A549 (cell line): ENCODE measurements around the gene ZNHIT6. TPM values are rescaled to one million over a fixed set of nuclear protein-coding genes. Genes with fewer than 3 reads are reported as not detected.

ENCODE experiments used
- ATAC-seq, 2 experiments: fragments of 200-7000 bp in 1 of 2; fragments of >200 bp in 1 of 2; cut with Nextera tagmentation in 1 of 2; cut with Tn5 transposase in 1 of 2; 3 replicates each; pipeline versions ENCODE4 v1.8.0 to v1.9.1; 2018 to 2020; ENCODE audit warnings: mild to moderate bottlenecking in 1 of 2, moderate library complexity in 1 of 2
- CTCF ChIA-PET: fragments of 300-600 bp; sonication (Branson Sonifier 250); formaldehyde crosslinking; extraction: SDS; loops from one replicate; lab custom pipeline; 2021; ENCODE audit warnings: antibody characterized with exemption, inconsistent platforms; lab: Yijun Ruan, JAX
- POLR2A ChIA-PET: fragments of 350-600 bp; formaldehyde crosslinking; extraction: SDS; loops from one replicate; lab custom pipeline; 2021; ENCODE audit warnings: antibody characterized with exemption, inconsistent platforms; lab: Yijun Ruan, JAX
- DNase-seq, 2 experiments: peaks; one replicate each; pipeline versions ENCODE4 v3.0.0 to v3.0.0-alpha.2; 2011 to 2016; ENCODE audit warnings: low read depth in 1 of 2, low spot score in 1 of 2
- FAIRE-seq: peaks from 2 replicates; lab custom pipeline; 2011; peaks lifted over from hg19 to GRCh38; lab: Jason Lieb, UNC
- H3K27ac ChIP-seq, 2 experiments: fragments of >200 bp; sonication (Bioruptor Twin); formaldehyde crosslinking; 3 replicates each; pipeline ENCODE4 v1.5.1; 2016 to 2017
- H3K4me1 ChIP-seq: fragments of >200 bp; sonication (Bioruptor Twin); formaldehyde crosslinking; 3 replicates; pipeline ENCODE4 v1.6.1; 2016
- H3K4me2 ChIP-seq: fragments of >200 bp; sonication (Bioruptor Twin); formaldehyde crosslinking; 3 replicates; pipeline ENCODE4 v1.6.1; 2016
- H3K4me3 ChIP-seq: fragments of >200 bp; sonication (Bioruptor Twin); formaldehyde crosslinking; 3 replicates; pipeline ENCODE4 v1.5.1; 2016
- H3K9me3 ChIP-seq: fragments of >200 bp; sonication (Bioruptor Twin); formaldehyde crosslinking; 3 replicates; pipeline ENCODE4 v1.6.1; 2016
- BCL3 ChIP-seq: fragments of >200 bp; sonication (Bioruptor Twin); formaldehyde crosslinking; IDR thresholded peaks from 3 replicates; pipeline ENCODE4 v1.6.1; 2016
- CTCF ChIP-seq: fragments of >200 bp; sonication (Bioruptor Twin); formaldehyde crosslinking; IDR thresholded peaks from 3 replicates; pipeline ENCODE4 v1.5.1; 2016
- EHMT2 ChIP-seq: fragments of 200-600 bp; sonication (generic); IDR thresholded peaks from 2 replicates; pipeline ENCODE4 v1.6.1; 2016; ENCODE audit warnings: antibody characterized with exemption, low read depth, mild to moderate bottlenecking, moderate library complexity
- ESRRA ChIP-seq: fragments of 150-350 bp; IDR thresholded peaks from 2 replicates; pipeline ENCODE4 v1.6.1; 2014; ENCODE audit warnings: mild to moderate bottlenecking, low read length, borderline replicate concordance
- FOSB ChIP-seq: fragments of 250-450 bp; sonication (Bioruptor Pico); IDR thresholded peaks from 2 replicates; pipeline ENCODE4 v1.5.0; 2020; ENCODE audit warnings: mild to moderate bottlenecking, moderate library complexity
- FOSL2 ChIP-seq, 2 experiments: fragments of 450-650 bp in 1 of 2; fragments of >200 bp in 1 of 2; sonication (Bioruptor Twin) in 1 of 2; formaldehyde crosslinking; IDR thresholded peaks; 2 replicates each; pipeline versions ENCODE4 v1.5.0 to v1.6.1; 2016 to 2020; ENCODE audit warnings: mild to moderate bottlenecking in 1 of 2, moderate library complexity in 1 of 2
- GATA3 ChIP-seq: IDR thresholded peaks from 2 replicates; pipeline ENCODE4 v1.6.1; 2012; ENCODE audit warnings: borderline replicate concordance
- HOXA7 ChIP-seq: fragments of 250-450 bp; sonication (Bioruptor Pico); IDR thresholded peaks from 2 replicates; pipeline ENCODE4 v1.5.0; 2020; ENCODE audit warnings: mild to moderate bottlenecking, moderate library complexity
- HOXB5 ChIP-seq: fragments of 250-450 bp; sonication (Bioruptor Pico); IDR thresholded peaks from 2 replicates; pipeline ENCODE4 v1.5.0; 2020; ENCODE audit warnings: mild to moderate bottlenecking, moderate library complexity
- JUN ChIP-seq, 2 experiments: fragments of >200 bp; sonication (Bioruptor Twin); formaldehyde crosslinking; IDR thresholded peaks; 2 replicates in 1 of 2; 3 replicates in 1 of 2; pipeline ENCODE4 v1.6.1; 2016 to 2017
- JUNB ChIP-seq: fragments of >200 bp; sonication (Bioruptor Twin); formaldehyde crosslinking; IDR thresholded peaks from 2 replicates; pipeline ENCODE4 v1.6.1; 2016
- KDM5A ChIP-seq: fragments of 200-600 bp; sonication (generic); IDR thresholded peaks from 2 replicates; pipeline ENCODE4 v1.6.1; 2016; ENCODE audit warnings: antibody characterized with exemption, mild to moderate bottlenecking
- MAX ChIP-seq: IDR thresholded peaks from 2 replicates; pipeline ENCODE4 v1.6.1; 2012
- MAZ ChIP-seq: fragments of 150-350 bp; IDR thresholded peaks from 2 replicates; pipeline ENCODE4 v1.6.1; 2014; ENCODE audit warnings: antibody characterized with exemption, low read depth, low read length, borderline replicate concordance
- MYC ChIP-seq: IDR thresholded peaks from 2 replicates; pipeline ENCODE4 v1.6.1; 2012; ENCODE audit warnings: mild to moderate bottlenecking, inconsistent platforms, low read length, improper control_type of control experiment, borderline replicate concordance
- NPAS2 ChIP-seq: fragments of 250-450 bp; sonication (Bioruptor Pico); IDR thresholded peaks from 2 replicates; pipeline ENCODE4 v1.8.0; 2022; ENCODE audit warnings: mild to moderate bottlenecking, moderate library complexity, borderline replicate concordance
- NR3C1 ChIP-seq: fragments of >200 bp; sonication (Bioruptor Twin); formaldehyde crosslinking; IDR thresholded peaks from 3 replicates; pipeline ENCODE4 v1.6.1; 2017
- RAD21 ChIP-seq, 2 experiments: fragments of >200 bp in 1 of 2; sonication (Bioruptor Twin) in 1 of 2; formaldehyde crosslinking in 1 of 2; IDR thresholded peaks in 1 of 2; conservative IDR thresholded peaks in 1 of 2; 2 replicates in 1 of 2; 3 replicates in 1 of 2; pipeline ENCODE4 v1.6.1; 2012 to 2018; ENCODE audit warnings: inconsistent platforms in 1 of 2
- TFCP2L1 ChIP-seq: fragments of 250-450 bp; sonication (Bioruptor Pico); IDR thresholded peaks from 2 replicates; pipeline ENCODE4 v1.5.0; 2021; ENCODE audit warnings: mild to moderate bottlenecking
- USF2 ChIP-seq: fragments of 450-650 bp; IDR thresholded peaks from 2 replicates; pipeline ENCODE4 v1.6.1; 2014; ENCODE audit warnings: antibody characterized with exemption
- ZSCAN20 ChIP-seq: fragments of 250-450 bp; sonication (Bioruptor Pico); IDR thresholded peaks from 2 replicates; pipeline ENCODE4 v1.8.0; 2022; ENCODE audit warnings: mild to moderate bottlenecking, moderate library complexity
- WGBS: methylation state at CpG from one replicate; pipeline ENCODE4 v1.1.6; 2017; ENCODE audit errors: missing lambda C conversion rate; 5-methylcytosine and 5-hydroxymethylcytosine counted together
- polyA plus RNA-seq, 4 experiments: library from polyadenylated mRNA; depleted of rRNA in 3 of 4; stranded (reverse); fragments of >200 nt; fragmentation: RNase III in 1 of 4; extraction: RNeasy Plus Mini Kit Qiagen cat#74134 plus additional on column Dnase treatment in 1 of 4; gene quantifications; 2 replicates in 3 of 4; 3 replicates in 1 of 4; pipeline ENCODE4 v1.2.3, GENCODE V29; 2011 to 2017

The ZNHIT6 gene
- polyA plus RNA-seq, 2 of the 4 experiments (the other 2 are of a cell fraction), result 20.3 to 31.4 TPM

GRCh38 chr1:85628791-85629531 is 79.3 kb downstream of the ZNHIT6 start:
- H3K4me3 ChIP-seq, result peak overlapping the region; percentile 24; the same call in 1 of the 3 replicates
- H3K27ac ChIP-seq, result peak overlapping the region; percentile 93 to 94
- 2% methylated on average over 9 of the region's 9 CpGs for WGBS
- peak overlapping the region; percentile 75 for H3K4me2 ChIP-seq
- DNase-seq, result peak; percentile 73 to 89
- H3K9me3 ChIP-seq, result peaks cover 3% of the 10 kb centered on the region; the same call in 1 of the 3 replicates
- CTCF ChIA-PET, result interaction anchor here (0.8 to 2.4 kb wide), 9 partner anchors 9 to 321 kb away, joined by 3 to 14 read pairs (median 5); no protein-coding TSS in a partner anchor
- FAIRE-seq, result peak; percentile 28
- POLR2A ChIA-PET, result interaction anchor here (0.6 to 1.7 kb wide), 11 partner anchors 14 to 352 kb away, joined by 3 to 21 read pairs (median 5); partner anchors contain the start of genes BCL10, CCN1 and ZNHIT6
- TF ChIP-seq MAX (peak; percentile 40; the same call in 1 of the 2 replicates), TFCP2L1 (CRISPR knock-in tag) (no peak), JUNB (peak; percentile 34; the same call in 1 of the 2 replicates), USF2 (no peak), NPAS2 (no peak), MYC (no peak), ZSCAN20 (CRISPR knock-in tag) (no peak), HOXB5 (CRISPR knock-in tag) (no peak), RAD21 (conservative IDR thresholded peaks at IDR 0.05 in 1 of 2, IDR thresholded peaks at IDR 0.05 in 1 of 2) (peak; percentile 1 to 28; a peak in 4 of 5 replicates), ESRRA (no peak), CTCF (no peak), GATA3 (peak; percentile 27; the same call in 1 of the 2 replicates), HOXA7 (no peak), JUN (IDR thresholded peaks at IDR 0.05) (peak in 1 of 2 experiments; percentile 61; a peak in 3 of 5 replicates), KDM5A (no peak), BCL3 (0 out of 3 replicates have a peak, but pooled peaks have one; percentile 21), NR3C1 (no peak), FOSL2 (IDR thresholded peaks at IDR 0.05) (no peak), FOSL2 (CRISPR knock-in tag; IDR thresholded peaks at IDR 0.05) (no peak), FOSB (CRISPR knock-in tag) (no peak)
- TF ChIP-seq, all 56 proteins: peak for 6
- ATAC-seq, result peak; percentile 98 to 99
- H3K4me1 ChIP-seq, result peaks cover 26% of the 10 kb centered on the region

GRCh38 chr1:85626818-85627217 is 81.4 kb downstream of the ZNHIT6 start:
- TF ChIP-seq EHMT2 (0 out of 2 replicates have a peak, but pooled peaks have one; percentile 9), MAZ (no peak)
- peak overlapping the region; percentile 93 to 94; a peak in 5 of 6 replicates for H3K27ac ChIP-seq
- H3K4me1 ChIP-seq, result peaks cover 26% of the 10 kb centered on the region
- FAIRE-seq (no peak), ATAC-seq (no peak), DNase-seq (no peak)
- peaks cover 11% of the 10 kb centered on the region for H3K9me3 ChIP-seq
- ChIA-PET POLR2A (no interaction called here), CTCF (interaction anchor here (2.2 kb wide), 1 partner anchor 66 kb away, joined by 14 read pairs; no protein-coding TSS in a partner anchor)
- no peak overlapping the region for H3K4me2 ChIP-seq
- no peak overlapping the region for H3K4me3 ChIP-seq
